Caki2 (cell line): ENCODE measurements around the gene ABR. TPM values are rescaled to one million over a fixed set of nuclear protein-coding genes. Genes with fewer than 3 reads are reported as not detected.

Experiments used
- DNase-seq: peaks from one replicate; pipeline ENCODE4 v3.0.0-alpha.2; 2015; ENCODE audit warnings: low read depth
- in situ Hi-C: cut with HindIII; loops from 2 replicates; pipeline ENCODE4 v1.10.0; 2016; ENCODE audit warnings: low sequenced_read_pairs, low pct_unique_long_range_greater_than_20kb, mixed read lengths
- total RNA-seq: library from RNA; depleted of rRNA; stranded (reverse); fragments of >200 nt; shearing (Covaris generic); gene quantifications from 2 replicates; pipeline ENCODE4 v1.2.3, GENCODE V29; 2014; ENCODE audit warnings: low replicate concordance

Gene ABR
- total RNA-seq, 1 experiment from 2014 or later = 37.4 TPM

DNA sequence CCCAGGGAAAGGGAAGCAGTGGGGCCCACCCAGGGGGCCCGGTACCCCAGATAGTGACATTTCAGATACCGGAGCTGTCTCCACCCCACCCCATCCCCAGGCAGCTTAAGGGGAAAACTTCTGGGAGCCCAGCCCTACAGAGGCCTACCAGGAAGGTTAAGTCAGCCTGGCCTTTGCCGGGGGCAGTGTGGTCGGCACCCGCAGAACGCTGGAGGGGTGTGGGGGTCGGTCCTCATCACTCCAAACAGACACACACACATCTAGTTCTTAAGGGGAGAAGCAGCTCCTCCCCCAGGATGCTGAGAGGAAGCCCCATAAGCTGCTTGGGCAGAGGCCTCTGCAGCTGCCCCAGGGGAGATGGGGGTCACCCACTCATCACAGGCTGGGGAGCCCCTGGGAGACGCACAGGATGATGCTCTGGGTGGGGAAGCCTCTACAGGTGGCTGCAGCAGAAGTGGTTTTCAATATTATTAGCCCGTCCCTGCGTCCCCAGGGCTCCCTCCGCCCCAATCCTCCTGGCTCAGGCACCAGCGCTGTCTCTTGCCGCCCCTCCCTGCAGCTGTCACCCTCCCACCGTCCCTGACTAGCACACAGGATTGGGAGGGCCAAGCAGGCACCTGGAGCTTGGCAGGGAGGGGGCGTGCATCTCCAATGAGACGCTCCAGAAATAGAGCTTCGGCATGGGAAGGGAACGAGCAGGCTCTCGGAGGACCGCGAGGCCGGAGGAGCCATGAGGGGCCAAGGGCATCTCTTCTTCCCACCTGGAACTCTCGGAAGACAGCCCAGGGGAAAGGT is 1.4 kb upstream of the ABR start:
- DNase-seq = no peak
- in situ Hi-C loops = no loop called here

DNA sequence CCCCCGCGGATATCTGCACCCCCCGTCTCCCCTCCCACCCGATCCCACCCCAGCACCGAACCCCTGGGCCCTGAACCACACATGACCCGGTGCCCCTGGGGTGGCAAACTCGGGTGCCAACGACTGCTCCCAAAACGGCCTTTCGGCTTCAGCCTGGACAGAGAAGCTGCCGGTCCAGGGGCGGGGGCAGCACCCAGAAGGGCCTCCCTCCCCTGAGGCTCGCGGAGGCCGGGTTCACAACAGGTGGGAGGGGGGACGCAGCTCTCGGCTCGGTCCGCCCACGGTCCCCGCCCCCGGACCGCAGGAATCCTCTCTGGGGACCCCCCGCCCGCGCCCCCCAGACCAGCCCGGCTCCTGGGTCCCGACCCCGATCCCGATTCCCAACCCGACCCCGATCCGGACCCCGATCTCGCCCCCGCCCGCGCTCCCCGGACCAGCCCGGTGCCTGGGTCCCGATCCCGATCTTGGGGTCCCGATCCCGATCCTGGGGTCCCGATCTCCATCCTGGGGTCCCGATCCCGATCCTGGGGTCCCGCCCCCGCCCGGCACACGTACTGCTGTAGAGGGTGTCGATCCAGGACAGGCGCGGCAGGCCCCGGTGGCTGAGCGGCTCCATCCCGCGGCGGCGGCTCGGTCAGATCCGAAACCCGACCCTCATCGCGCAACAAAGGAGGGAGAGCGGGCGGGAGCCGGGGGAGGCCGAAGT is 516 bp downstream of the ABR start:
- DNase-seq = no peak
- in situ Hi-C loops = no loop called here

DNA sequence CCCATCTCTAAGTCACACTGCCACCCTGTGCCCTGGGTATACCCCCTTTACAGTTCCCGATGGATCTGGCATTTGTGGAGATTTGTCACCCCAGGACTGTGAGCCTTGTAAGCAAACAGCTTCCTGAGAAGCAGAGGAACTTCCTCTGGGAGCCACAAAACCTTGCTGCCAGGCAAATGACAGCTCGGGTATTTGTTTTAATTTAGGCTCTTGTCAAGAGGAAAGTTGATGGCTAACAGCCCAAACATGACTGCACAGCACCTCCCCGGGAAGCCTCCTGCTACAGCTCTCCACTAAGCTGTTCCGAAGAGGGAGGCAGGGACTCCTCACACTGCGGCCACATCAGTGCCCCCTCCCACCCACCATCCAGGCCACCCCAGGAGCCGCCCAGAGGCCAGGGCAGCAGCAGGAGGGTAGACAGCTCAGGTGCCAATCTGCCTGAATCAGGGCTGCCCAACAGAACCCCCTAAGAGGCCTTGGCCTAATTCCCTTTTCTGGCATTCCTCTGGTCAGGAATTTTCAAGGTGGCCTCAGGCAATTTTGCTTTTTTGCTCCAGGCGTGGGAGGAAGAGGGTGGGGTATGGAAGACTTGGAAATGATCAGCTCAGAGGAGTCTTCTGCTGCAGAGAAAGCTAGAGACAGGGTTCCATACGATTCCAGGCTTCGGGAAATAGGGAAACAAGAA is 2.6 kb downstream of the ABR start:
- no peak for DNase-seq
- in situ Hi-C loops = no loop called here

DNA sequence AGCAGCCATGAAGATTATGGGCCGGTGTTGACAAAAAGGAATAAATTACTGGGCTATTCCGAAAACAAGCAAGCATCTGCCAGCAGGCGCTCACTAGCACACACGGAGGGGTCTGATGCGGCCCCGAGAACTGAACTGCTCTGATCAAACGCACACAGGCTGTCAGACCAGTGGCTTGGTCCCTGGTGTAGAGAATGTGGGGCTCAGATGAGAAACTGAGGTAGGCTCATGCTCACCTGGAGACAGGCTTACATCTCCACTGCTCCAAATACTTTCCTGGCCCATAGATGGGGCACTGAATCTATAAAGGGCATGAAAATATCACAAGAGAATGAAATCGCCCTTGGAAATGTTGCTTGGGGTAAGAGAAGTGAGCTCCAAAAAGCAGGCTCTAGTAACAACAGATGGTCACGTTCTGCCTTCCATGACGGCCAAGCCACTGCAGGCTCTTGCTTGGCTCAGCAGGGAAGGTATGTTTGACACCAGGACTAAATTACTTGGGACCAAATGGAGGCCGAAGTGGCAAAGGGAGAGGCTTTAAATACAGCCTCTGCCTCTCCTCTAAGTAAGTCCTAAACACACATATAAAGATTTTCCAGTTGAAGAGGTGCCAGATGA is 5.4 kb downstream of the ABR start:
- no peak for DNase-seq
- in situ Hi-C loops = no loop called here

DNA sequence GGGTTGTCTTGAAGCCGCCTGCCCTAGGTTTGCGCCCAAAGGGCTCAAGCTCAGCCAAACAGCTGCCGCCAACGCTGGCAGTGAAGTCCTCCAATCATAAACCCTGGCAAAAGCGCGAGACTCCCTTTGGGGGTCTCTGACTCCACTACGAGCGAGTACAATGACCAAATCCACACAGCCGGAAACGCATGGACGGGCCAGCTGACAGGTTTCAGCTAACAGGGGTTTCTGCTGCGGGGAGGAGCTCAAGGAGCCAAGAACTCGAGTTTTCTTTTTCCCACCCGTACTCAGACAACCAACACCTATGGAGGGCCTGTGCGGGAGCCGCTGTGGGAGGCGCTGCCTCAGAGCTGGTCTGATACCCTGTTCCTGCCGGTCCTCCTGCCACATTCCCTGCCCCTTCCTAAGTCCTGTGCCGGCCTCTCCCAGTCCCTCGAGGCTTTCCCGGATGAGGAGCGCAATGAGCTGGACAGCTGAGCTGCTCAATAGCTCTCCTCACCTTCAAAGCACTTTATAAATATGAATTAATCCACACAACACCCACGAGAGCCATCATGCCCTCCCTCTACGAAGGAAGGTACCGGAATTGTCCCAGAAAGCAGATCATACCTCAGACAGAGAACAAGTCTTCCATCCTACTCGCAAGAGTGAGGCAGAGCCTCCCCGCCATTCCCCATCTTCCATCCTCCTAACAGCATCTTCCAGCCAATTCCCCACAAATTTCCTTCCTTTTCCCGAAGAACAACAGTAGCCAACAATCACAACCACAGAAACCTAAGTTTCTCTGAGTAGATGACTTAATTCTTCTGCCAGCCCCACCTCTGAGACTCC is 6.1 kb downstream of the ABR start:
- DNase-seq = no peak
- in situ Hi-C loops = no loop called here

DNA sequence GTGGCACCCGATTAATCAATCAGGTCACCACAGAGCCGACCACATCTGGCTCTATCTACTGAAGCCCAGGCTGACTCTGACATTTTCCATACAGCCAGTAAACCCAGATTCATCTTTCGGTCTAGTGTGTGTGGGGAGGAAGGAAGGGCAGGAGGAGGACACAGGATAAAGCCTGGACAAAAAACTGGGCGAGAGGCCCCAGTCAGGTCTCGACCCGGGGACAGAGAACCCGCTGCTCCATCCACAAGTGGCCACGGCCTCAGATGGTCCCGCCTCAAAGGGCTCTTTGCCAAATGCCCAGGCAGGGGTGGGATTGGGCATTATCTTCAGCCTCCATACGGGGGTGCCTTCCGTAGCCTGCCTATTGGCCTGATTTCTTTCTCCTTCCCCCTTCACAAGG is 7.8 kb downstream of the ABR start:
- in situ Hi-C loops = no loop called here
- no peak for DNase-seq

DNA sequence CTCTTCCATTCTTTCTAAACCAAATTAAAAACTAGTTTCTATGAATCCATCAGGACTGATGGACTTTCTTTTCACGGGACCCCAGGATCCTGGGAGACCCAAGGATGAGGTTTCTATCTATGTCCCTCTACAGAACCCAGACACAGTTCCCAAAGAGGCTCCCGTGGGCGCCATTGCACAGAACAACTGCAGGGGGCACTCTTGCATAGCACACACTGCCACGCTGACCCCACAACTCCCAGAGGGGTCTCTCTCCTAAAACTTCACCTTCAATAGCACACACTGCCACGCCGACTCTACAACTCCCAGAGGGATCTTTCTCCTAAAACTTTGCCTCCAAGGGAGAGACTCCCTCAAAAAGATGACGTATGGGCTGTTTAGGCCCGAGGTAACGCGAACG is 9.0 kb downstream of the ABR start:
- in situ Hi-C loops = no loop called here
- no peak for DNase-seq

- no peak for DNase-seq
- in situ Hi-C loops = no loop called here
These were observed 9.9 kb downstream of the ABR start for GRCh38 chr17:1169929-1170312.

DNA sequence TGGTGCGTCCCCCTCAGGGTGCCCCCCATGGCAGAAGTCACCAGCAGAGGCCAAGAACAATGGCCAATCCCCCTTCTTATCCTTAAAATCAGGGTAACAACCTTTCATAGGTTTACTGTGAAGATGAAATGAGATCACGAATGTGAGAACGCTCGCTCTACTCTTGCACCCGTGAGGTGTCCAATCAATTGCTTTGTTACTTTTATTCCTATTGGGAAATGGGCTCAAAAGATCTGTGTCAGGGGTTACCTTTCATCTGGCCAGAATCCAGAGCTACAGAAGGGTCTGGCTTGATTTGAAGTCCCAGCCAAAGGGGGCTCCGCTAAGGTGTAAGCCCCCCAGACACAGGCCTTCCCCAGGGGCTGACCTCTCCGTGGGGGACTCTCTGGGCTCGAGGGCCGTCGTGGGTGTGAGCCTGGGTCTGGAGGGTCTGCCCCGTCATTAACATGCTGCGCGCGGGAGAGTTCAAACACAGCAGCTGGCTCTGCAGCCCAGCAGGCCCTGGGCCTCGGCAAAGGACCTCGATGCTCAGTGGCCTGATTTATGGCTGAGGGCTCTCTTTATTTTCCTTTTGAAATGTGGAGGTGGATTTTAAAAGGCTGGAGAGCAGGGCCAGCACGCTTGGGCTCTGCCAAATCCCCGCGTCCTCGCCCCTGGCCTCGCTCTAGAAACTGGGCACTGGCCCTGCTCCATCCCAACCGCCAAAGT is 10.4 kb downstream of the ABR start:
- in situ Hi-C loops = no loop called here

DNA sequence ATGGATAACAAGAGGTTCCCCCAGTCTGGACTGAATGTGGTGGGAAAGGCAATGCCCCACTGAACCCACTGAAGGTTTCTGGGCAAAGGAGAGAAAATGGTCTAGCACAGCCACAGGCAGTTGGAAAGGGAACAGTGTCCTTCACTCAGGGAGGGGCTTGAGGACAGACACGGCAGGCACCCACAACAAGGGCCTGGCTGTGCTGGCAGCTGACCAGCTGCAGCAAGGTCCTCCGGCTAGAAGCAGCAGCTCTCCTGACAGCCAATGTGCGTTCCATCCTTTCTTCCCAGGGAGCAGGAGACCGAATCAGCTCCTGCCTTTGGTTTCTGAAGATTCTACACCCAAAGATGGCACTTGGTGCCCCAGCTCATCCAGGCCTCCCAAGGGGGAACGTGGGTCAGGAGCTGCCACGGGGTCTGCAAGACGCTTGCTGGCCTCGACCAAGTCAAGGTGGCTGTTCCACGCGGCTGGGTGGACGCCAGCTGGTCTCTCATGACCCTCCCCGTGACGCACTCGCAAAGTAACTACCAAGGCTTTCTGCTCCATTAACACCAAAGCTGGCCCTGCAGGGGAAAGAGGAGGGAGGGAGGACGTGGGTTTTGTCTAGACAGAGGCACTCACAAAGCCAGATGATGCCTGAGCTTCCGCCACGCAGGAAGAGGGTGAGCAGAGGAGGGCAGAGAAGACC is 11.1 kb downstream of the ABR start:
- DNase-seq = no peak
- in situ Hi-C loops = no loop called here

More for the DNA sequence above, 10.4 kb downstream of the ABR start:
- DNase-seq = no peak

DNA sequence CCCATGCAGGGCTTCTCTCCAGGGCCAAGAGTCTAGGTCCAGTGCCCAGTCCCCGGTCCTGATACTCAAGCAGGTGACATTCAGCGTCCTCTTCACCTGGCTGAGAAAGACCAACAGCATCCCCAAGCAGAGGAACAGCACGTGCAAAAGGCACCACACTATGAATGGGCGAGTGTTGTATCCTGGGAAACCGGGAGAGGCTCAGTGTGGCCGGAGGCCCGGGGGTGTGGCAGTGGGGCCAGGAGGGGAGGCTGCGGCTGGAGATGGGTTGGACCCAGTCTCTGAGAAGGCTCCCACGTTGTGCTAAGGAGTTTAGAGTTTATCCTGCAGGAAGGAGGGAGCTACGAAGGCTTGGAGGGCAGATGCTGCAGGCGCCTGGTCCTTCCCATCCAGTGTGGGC is 13.5 kb downstream of the ABR start:
- no peak for DNase-seq
- in situ Hi-C loops = no loop called here

GRCh38 chr17:1165836-1166235 is 13.9 kb downstream of the ABR start:
- DNase-seq = no peak
- in situ Hi-C loops = no loop called here

DNA sequence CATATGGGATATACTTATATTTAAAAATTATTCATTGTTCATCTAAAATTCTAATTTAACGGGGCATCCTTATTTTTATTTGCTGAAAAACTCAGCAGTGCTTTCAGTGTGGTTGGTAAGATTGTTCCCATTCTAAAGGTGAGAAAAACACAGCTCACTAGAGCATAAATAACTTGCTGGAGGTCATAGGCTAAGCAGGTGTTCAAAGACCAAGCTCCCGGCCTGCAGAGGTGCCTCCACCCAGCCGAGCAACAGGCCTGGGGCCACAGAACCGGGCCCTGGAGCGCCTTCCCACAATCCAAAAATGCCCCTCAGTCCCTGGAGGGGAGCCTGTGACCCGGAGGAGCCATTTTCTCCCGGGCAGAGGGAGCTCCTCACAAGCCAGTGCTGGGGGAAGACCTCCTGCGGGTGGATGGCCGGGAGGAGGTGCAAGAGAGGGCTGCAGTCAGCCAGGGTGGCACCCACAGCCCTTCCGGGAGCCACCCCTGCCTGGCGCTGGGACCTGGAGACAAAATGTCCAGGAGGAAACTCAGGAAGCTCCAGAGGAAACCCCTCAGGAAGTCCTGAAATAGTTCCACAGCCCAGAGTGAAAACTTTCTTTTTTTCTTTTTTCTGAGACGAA is 14.7 kb downstream of the ABR start:
- DNase-seq = no peak
- in situ Hi-C loops = no loop called here

- in situ Hi-C loops = no loop called here
- no peak for DNase-seq
These were observed 17.5 kb downstream of the ABR start for GRCh38 chr17:1162116-1162855.

DNA sequence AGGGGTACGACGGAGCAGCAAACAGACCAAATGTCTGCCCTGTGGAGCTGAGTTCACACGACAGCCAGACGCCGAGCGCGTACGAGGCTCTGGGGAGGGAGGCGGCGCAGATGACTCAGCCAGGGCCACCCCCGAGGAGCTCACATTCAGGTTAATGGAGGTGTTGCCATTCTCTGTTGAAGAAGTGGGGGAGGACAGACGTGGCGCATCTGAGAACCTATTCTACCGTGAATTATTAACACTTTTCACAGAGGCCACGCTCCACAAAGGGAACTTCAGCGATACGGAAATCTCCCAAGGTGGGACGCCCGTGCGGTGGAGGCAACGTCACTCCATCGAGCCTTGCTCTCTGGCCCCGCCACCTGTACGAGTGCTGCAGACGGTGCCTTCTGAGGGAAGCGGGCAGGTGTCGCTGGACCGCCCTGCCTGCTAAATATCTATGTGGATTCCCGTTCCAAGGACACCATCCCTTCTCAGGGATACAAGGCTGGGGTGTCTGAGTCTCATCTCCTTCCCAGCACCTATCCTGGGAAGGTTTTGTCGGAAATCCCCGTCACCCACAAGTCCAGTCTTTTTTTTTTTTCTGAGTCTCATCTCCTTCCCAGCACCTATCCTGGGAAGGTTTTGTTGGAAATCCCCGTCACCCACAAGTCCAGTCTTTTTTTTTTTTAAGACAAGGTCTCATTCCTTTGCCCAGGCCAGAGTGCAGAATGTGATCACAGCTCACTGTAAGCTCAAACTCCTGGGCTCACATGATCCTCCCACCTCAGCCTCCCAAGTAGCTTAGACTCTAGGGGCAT is 19.0 kb downstream of the ABR start:
- DNase-seq = no peak
- in situ Hi-C loops = no loop called here
